NCI-H2196 treated with DMSO at 0.1 percent for 48 hours (cell line): ENCODE results near the gene IFIT5.
"Not testable (repeated sequence)": the region's sequence is repeated elsewhere in the genome, so short reads cannot be mapped to it uniquely, and the experiment has no call there.

ENCODE experiments used
- DNase-seq: peaks from one replicate; lab custom pipeline; 2025; ENCODE audit not compliant: unreplicated experiment; lab: John Stamatoyannopoulos, UW

Gene IFIT5

DNA sequence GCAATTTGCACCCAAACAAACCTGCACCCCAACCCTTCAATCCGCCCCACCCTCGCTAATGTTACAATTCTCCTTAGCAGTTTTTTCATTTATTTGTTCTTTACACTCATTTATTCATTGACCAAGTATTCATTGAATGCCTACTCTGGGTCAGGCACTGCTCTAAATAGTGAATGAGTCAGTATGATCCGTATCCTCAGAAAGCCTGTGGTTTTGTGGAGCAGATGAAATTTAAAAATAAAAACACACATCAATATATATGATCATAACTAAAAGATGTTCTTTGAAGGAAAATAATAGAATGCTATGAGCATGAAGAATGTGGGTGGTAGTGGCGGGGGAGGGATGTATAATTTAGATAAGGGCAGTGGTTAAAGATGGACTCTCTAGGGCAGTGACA is 13.3 kb downstream of the IFIT5 start:
- DNase-seq = no peak

DNA sequence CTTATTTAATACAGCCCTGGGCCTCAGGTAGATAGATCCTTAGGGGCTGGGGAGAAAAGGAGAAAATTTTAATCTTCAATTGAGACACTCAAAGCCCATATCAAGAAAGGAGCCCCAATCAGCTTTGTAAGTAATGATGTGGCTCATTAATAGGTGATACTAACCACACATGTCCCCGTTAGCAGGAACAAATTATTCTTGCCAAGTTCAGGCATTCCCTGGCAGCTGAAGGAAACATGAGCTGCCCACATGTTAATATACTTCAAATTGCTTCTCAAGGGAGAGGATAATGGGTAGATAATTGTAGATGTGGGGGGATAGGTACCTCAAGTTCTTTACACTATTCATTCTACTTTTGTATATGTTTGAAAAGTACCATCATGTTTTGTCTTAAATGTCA is 14.5 kb downstream of the IFIT5 start:
- no peak for DNase-seq

DNA sequence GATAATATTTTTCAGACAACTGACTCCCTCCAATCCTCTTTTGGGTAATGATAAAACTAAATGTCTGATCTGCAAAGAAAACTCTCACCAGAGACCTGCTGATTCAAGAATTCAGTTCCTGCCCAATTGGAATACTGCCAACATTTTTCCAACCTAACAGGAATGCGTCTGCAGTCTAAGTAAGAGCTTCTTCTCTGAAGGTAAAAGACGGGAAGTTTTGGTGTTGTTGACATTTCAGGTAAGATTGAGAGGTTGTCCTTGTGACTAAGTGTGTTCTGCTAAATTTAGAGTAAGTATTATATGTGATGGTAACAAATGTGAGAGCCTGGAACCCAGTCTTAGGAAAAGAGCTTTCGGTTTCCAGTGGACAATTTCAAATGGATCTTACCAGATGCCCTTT is 17.6 kb downstream of the IFIT5 start:
- DNase-seq = no peak

DNA sequence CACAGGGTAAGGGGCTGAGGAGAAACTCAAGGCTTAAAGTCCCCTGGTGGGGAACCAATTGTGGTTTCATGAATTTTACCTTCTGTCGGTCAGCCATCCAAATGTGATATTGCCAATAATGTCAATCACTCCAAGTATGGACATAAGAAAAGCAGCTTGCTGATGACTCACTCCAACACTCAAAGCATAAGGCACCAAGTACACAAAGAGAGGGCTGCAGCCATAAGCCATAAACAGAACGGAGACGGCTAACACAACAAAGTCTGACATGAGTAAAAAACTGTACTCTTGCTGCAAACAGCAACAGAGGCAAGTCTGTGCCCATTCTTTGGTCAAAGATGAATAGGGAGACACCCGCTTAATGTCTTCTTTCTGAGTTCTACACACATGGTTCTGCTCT is 24.2 kb downstream of the IFIT5 start:
- DNase-seq = no peak

DNA sequence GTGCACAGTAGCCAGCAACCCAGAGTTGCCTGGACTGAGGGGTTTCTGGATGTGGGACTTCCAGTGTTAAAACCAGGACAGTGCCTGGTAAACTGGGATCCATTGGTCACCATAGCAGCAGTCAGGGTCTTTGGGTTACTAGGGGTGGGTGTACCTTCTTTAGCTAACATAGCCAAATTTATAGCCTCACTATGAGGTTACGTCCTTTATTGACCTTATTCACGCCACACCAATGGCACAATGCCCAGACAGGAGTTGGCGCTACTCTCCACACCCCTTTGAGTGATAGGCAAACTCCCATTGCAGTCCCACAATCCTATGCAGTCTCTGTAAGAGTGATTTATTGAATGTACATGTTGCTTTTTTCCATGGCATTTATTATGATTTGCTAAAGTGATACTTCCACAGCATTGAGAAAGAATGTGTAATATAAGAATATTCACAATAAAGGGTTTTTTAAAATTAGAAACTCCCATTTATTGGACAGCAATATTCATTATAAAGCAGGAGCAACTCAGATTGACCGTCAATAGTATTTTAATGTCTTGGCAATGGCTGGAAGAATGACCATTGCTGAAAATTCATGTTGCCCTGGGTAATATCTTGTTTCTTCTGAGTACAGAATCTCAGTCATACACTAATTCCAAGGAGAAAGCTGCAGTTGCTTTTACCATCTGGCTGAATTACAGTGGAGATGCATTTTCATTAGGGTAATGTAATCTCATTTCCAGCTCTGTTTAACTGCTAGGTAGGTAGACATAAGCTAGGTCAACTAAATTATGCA is 26.1 kb downstream of the IFIT5 start:
- no peak for DNase-seq

DNA sequence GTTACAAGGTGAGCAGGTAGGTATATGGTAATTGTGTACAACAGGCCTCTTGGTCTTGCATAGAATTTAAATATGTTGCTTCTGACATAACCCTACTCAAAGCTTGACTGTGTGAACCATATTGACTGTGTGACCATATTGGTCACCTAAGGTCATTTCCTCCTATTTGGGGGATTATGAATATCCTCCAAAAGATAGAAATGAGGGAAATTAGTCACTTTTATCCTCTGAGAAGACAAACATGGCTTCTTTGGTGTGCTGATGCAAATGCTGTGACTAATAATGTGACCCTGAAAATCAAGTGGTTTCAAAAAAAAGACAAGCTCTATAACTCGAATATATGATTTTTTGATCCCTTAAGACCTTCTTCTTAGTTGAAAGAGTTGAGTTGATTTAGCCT is 27.9 kb downstream of the IFIT5 start:
- no peak for DNase-seq

DNA sequence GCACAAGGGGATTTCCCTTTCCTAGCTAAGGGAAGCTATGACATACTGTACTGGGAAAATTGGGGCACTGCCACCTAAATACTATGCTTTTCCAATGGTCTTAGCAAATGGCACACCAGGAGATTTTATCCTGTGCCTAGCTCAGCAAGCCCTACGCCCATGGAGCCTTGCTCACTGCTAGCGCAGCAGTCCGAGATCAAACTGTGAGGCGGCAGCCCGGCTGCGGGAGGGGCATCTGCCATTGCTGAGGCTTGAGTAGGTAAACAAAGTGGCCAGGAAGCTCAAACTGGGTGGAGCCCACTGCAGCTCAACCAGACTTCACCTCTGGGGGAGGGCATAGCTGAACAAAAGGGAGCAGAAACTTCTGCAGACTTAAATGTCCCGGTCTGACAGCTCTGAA is 30.5 kb downstream of the IFIT5 start:
- DNase-seq = not testable (repeated sequence)

DNA sequence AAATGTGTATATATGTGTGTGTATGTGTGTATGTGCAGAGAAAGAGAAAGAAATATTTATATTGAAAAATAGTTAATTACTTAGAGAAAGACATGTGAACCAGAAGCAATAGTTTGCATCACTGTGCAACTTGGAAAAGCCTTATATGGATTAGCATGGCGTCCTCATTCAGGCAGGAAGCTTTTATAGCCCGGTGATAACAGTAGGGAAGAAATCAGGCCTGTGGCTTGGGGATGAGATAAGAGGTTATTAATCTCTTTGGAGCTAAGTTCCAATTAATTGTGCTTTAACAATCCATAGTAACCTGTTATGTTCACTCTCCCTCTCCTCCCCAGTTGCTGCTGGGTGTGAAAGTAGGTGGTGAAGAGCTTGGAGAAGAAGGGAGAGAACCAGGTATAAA is 36.5 kb downstream of the IFIT5 start:
- DNase-seq = no peak

DNA sequence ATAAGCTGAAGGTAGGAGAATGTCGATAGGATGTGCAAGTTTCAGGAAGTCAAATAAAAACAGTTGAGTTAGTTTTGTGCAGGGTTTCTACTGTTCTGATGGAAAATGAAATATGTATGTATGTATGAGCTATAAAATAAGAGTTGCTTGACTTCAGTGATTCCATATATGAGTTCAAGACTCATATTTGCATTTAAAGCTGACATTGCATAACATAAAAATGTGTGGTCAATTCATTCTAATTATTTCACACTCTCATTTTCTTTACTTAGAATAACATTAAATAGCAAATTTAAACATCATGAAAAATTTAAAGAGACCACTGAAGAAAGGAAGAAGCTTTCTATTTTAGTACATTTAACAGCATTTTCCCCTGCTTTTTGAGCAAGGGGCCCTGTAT is 37.8 kb downstream of the IFIT5 start:
- no peak for DNase-seq

DNA sequence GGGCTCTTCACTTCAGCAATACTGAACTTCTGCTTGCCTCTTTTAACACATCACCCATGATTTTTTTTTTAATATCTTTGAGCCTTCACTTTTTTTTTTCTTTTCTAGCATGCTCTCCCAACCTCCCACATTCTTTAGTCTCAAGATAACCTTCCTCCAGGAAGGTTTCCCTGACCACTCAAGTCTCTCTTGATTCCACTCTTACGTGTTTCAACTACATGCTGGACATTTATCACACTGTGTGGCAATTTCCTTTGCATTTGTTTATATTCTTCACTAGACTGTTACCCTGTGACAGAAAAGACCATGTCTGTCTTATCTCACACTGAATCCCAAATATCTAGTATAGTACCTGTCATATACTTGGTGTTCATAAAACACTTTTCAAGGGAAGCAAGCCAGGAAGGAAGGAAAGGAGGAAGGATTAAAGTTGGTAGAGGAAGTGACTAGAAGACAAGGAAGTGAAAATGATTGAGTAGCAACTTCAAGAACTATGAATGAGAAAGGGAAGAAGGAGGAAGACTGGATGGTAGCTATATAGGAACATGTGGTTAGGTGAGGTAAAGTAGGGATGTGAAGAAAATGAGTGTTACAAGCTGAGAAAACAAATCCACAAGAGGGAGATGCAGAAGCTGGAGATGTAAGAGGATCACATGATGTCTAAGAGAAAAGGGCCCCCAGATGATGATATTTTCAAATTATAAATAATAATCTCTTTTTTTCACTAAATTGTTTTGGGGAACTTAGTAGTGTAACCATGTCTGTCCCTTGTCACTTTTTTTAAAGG is 40.4 kb downstream of the IFIT5 start:
- no peak for DNase-seq

DNA sequence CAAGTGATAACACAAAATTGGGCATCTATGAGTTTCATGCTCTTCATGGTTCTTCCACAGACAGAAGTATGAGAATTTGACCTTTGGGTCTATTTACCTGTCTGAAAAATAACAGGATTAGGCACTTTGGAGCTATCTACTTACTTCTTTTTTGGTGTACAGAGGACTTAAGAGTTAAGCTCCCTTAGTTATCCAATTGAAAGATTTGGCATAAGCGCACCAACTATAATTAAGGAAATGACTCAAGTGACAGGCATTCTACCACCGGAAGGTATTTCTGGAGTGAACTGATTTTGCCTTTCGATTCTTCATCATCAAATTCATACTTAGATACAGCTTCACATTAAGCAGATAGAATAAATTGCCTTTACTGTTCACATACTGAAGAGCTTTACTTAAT is 43.9 kb downstream of the IFIT5 start:
- DNase-seq = no peak

DNA sequence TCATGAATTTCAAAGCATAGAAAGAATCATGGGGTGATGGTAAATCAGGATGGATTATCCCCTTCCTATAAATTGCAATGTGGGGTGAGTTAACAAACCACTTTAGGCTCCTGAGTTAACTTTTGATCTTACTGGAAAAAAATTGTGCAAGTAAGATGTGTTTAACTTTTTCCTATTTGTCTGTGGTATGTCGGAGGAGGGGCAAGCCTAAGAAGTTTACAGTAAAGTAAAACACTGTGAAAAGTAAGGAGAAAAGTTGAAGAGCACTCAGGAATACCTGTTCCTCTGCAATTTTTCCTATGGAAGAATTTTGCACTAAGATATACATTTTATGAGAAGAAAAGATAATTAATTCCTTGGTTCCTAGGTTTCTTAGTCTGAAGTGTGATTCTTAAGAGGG is 44.4 kb downstream of the IFIT5 start:
- DNase-seq = no peak

DNA sequence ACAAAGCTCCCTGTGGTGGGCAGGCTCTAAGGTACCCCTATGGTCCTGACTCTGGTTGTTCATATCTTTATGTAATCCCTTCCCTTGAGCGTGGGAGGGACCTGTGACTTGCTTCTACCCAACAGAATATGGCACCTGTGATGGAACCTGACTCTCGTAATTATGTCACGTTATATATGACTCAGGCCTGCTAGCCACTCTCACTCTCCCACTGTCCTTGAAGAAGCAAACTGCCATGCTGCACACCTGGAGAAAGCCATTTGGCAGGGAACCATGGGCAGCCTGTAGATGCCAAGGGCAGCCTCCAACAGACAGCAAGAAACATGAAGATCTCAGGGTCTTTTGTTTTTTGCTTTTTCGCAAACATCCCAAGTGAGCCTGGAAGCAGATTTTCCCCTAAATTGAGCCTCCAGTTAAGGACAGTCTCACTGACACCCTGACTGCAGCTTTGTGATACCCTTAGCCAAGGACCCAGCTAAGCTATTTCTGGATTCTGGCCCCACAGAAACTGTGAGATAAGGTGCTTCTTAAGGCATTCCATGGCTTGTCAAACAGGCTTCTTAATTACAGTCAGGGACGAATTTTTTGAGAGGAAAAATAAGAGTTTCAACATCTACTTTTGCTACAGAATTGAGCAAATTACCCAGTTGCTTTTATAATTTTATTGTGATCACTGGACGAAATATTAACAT is 49.6 kb downstream of the IFIT5 start:
- DNase-seq = no peak

DNA sequence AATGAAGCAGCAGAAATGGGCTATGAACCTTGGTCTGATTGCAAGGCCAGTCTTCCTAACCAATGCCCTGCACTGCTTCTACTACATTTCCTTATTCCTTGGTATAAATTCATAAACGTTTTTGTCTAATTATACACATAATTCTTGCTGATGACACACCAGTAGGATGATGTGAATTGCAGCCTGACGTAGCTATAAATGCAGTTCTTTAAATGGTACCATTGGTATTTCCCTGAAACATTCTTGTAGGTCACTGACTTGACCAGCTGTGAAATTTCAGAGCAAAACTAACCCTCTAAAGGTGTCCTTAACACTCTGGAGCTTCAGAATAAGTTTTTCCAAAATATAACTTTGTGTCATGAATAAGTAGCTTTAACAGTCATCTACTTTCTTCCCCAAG is 50.8 kb downstream of the IFIT5 start:
- DNase-seq = no peak

DNA sequence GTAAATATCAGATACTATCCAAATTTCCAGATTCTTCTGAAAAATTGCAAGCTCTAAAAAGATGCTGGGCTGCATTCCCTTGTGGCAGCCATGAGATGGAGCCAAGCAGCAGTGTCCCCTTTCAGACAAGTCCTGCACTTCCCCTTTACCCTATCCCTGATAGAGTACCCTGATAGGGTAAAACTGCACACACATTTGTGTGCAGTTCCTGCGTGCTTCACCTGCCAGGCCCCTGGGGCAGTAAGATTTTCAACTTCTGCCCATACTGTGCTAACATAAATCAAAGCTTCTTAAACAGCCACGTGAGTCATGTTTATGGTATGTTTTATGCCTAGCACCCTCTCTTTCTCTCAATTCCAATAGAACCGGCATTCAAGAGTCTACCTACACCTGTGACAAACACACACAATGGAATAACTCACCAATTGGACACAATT is 52.2 kb downstream of the IFIT5 start:
- no peak for DNase-seq

DNA sequence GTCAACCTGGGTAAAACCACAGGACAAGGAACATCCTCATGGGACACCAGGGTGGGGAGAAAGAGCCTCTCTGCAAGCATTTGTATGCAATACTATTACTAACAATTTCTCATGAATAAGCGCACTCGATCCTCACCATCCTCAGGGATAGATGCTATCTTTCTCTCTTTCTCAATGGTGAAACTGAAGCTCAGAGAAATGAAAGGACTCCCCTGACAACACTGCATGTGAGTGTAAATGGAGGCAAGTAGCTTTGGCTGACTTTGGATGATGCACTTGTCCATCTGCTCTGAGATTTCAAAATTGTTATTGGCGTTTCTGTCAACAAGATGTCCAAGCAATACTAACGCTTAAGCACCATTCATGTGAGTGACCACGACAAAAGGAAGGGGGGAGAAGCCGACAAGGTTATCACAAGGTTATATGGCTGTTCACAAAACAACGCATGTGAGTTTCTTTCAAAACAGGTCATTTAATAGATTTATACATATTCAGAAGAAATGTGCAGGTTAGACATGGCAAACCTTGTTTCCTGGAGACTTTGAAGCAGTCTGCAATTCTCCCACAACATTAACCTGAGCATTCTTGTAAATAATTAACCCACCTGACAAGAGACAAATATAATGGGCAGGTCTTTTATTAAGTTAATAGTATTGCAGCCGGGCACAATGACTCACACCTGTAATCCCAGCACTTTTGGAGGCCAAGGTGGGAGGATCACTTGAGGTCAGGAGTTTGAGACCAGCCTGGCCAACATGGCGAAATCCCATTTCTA is 54.0 kb downstream of the IFIT5 start:
- DNase-seq = no peak

DNA sequence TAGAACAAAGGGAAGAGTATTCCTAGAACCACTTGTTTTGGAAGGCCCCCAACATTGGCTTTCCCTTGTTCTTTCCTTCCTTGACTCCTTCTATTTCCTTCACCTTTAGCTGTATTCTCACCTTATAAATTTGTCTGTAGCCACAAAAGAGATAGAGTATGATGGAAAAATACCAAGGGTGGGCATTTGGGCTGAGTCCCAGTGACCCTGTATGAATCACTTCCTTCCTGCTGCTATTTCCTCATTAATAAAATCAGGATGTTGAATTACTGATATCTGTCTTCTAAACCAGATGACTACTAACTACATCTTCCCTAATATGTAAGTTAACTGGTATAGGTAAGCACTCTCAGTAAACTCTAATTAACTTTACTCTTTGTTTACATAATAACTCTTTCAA is 55.1 kb downstream of the IFIT5 start:
- DNase-seq = no peak
